DMS153 (cell line): ENCODE data around the gene PET100.
A peak's percentile ranks its signal among the peaks of the same experiment; 100 is the strongest.

ENCODE experiments used
- DNase-seq: peaks from one replicate; lab custom pipeline; 2025; lab: John Stamatoyannopoulos, UW

Gene PET100

GRCh38 chr19:7629347-7630054 lies at the start of gene PET100, which contains the start of gene XAB2:
TSS of gene PET100 (plus strand) at chr19:7629793. CDS start at chr19:7629834, 41 bp downstream.
TSS of gene XAB2 (minus strand) at chr19:7629545. CDS start at chr19:7629527, 18 bp downstream.
- DNase-seq = peak; percentile 98

- DNase-seq = no peak
Observed at GRCh38 chr19:7582446-7582845, 47.1 kb upstream of the PET100 start.

- no peak for DNase-seq
Observed at GRCh38 chr19:7589822-7590221, 39.8 kb upstream of the PET100 start.

- no peak for DNase-seq
Observed at GRCh38 chr19:7590256-7590655, 39.3 kb upstream of the PET100 start.

GRCh38 chr19:7595466-7596133 lies 34.0 kb upstream of the PET100 start, which contains the start of gene CAMSAP3:
TSS of gene CAMSAP3 (plus strand) at chr19:7595863. CDS start at chr19:7596003, 140 bp downstream.
- DNase-seq = no peak

- no peak for DNase-seq
Observed at GRCh38 chr19:7596211-7596937, 33.2 kb upstream of the PET100 start.

GRCh38 chr19:7597689-7598088 lies 31.9 kb upstream of the PET100 start:
- no peak for DNase-seq

- DNase-seq = no peak
Observed at GRCh38 chr19:7598180-7598579, 31.4 kb upstream of the PET100 start.

GRCh38 chr19:7600721-7601120 lies 28.9 kb upstream of the PET100 start:
- DNase-seq = no peak

GRCh38 chr19:7602240-7602934 lies 27.2 kb upstream of the PET100 start:
- no peak for DNase-seq

- DNase-seq = no peak
Observed at GRCh38 chr19:7602935-7603497, 26.6 kb upstream of the PET100 start.

GRCh38 chr19:7603919-7604318 lies 25.7 kb upstream of the PET100 start:
- DNase-seq = no peak

- no peak for DNase-seq
Observed at GRCh38 chr19:7605490-7606222, 23.9 kb upstream of the PET100 start.

GRCh38 chr19:7606289-7606688 lies 23.3 kb upstream of the PET100 start:
- DNase-seq = no peak

GRCh38 chr19:7607212-7607873 lies 22.2 kb upstream of the PET100 start:
- DNase-seq = no peak

GRCh38 chr19:7607874-7608560 lies 21.6 kb upstream of the PET100 start:
- DNase-seq = no peak

GRCh38 chr19:7610491-7611240 lies 18.9 kb upstream of the PET100 start:
- no peak for DNase-seq

- no peak for DNase-seq
Observed at GRCh38 chr19:7611541-7612279, 17.9 kb upstream of the PET100 start.
